Heart right ventricle (tissue), 16 donors: ENCODE data around the gene TANGO2. TPM values are rescaled to one million over a fixed set of nuclear protein-coding genes. Genes with fewer than 3 reads are reported as not detected.

ENCODE experiments used
- ATAC-seq, 8 donors: fragments of 200-7000 bp; cut with Tn5 transposase; one replicate each; pipeline ENCODE4 v1.9.1; 2020; ENCODE audit warnings: mild to moderate bottlenecking in 8 of 8, moderate library complexity in 8 of 8, moderate number of reproducible peaks in 1 of 8
- DNase-seq, 2 donors: peaks; one replicate each; pipeline ENCODE4 v3.0.0-alpha.2; 2020
- H3K27ac ChIP-seq, 10 donors: fragments of 200-600 bp; sonication (generic) in 2 of 10; one replicate each; pipeline versions ENCODE4 v1.5.0 to v1.8.0; 2020 to 2022; ENCODE audit warnings: mild to moderate bottlenecking in 3 of 10
- H3K27me3 ChIP-seq, 7 donors: fragments of 200-600 bp; one replicate each; pipeline ENCODE4 v1.8.0; 2021 to 2022; ENCODE audit warnings: mild to moderate bottlenecking in 2 of 7
- H3K36me3 ChIP-seq, 9 donors: fragments of 200-600 bp; sonication (generic) in 1 of 9; one replicate each; pipeline versions ENCODE4 v1.5.0 to v1.8.0; 2020 to 2022; ENCODE audit warnings: mild to moderate bottlenecking in 2 of 9
- H3K4me1 ChIP-seq, 9 donors: fragments of 200-600 bp; sonication (generic) in 1 of 9; one replicate each; pipeline versions ENCODE4 v1.5.0 to v1.8.0; 2020 to 2022; ENCODE audit warnings: mild to moderate bottlenecking in 4 of 9
- H3K4me3 ChIP-seq, 10 donors: fragments of 200-600 bp; sonication (generic) in 2 of 10; one replicate each; pipeline versions ENCODE4 v1.5.0 to v1.8.0; 2020 to 2022; ENCODE audit warnings: mild to moderate bottlenecking in 7 of 10, moderate library complexity in 2 of 10
- H3K9me3 ChIP-seq, 11 donors: fragments of 200-600 bp in 10 of 11; sonication (generic) in 2 of 11; one replicate each; pipeline versions ENCODE4 v1.5.0 to v1.8.0; 2013 to 2022; ENCODE audit warnings: mild to moderate bottlenecking in 2 of 11, control low read depth in 1 of 11, moderate library complexity in 1 of 11
- CTCF ChIP-seq, 9 donors: fragments of 200-600 bp; sonication (generic) in 2 of 9; IDR thresholded peaks; one replicate each; pipeline versions ENCODE4 v1.5.0 to v1.8.0; 2021 to 2022; ENCODE audit warnings: antibody characterized with exemption in 9 of 9, mild to moderate bottlenecking in 5 of 9, moderate library complexity in 1 of 9
- WGBS, 2 donors: extraction: QIAGEN DNeasy Blood & Tissue Kit; methylation state at CpG; one replicate each; pipeline ENCODE4 v1.1.7; 2013; ENCODE audit warnings: inconsistent platforms in 1 of 2; 5-methylcytosine and 5-hydroxymethylcytosine counted together
- intact Hi-C, 10 donors: fragments of 100-400 bp; cut with DNase I; formaldehyde crosslinking; loops; one replicate each; pipeline versions ENCODE4 v1.11.1 to v1.14.2; 2022
- polyA plus RNA-seq, 2 donors: library from polyadenylated mRNA; stranded (reverse); fragments of 200-250 nt; gene quantifications; one replicate each; pipeline ENCODE4 v1.2.3, GENCODE V29; 2013
- total RNA-seq, 10 donors: library from RNA; stranded (reverse); fragmentation: NEBNext Ultra II Directional in 3 of 10; extraction: Animal tissue kit (Norgen Biotek cat#: 25700) in 3 of 10; gene quantifications; one replicate each; pipeline versions ENCODE4 v1.2.1 to v1.2.4, GENCODE V29; 2021 to 2023
- donor health status: Arrhythmogenic right ventricular cardiomyopathy.
- donor health status: ischemic (EF 13 %, LVEDD 7.1; RV severe dilation, severe dysfunction).
- donor health status: healthy with polysubstance abuse.
- donor health status: DM: no; HTN: yes; CAD: no.
- donor health status: DM: no; HTN: no; CAD: no.
- donor health status: ischemic (EF 25% LVEDD 6.9; RV normal size, moderate dysfunction).
- donor health status: ischemic (EF 25% LVEDD 5.7; RV mildly dilated, moderate dysfunction).
- donor health status: healthy.
- donor health status: DM: yes; HTN: yes; CAD: no.
- donor health status: Ischemic cardiomyopathy.
- donor health status: ischemic (EF 35%, LVEDD 5.7; RV mildly dilated, moderate dysfunction).
- donor health status: nonischemic (EF 11% LVEDD 7.7; RV severe dilation, severe dysfunction).
- donor health status: DM: yes; HTN: yes; CAD: no.
- donor health status: PGD.
- donor health status: ischemic (EF 29% LVEDD 5.4; RV normal size, mild dysfunction).
- donor health status: nonischemic (EF 23%, LVEDD 6.1; RV moderate dilation, normal function).

TANGO2 gene
- total and polyA plus RNA-seq, 12 donors = 34.1 to 139 (median 81.0) TPM

GRCh38 chr22:20003304-20003703 is 17.6 kb upstream of the TANGO2 start:
- Histone ChIP-seq H3K27ac (no peak overlapping the region), H3K4me3 (no peak overlapping the region), H3K27me3 (no peaks in the 10 kb centered on the region), H3K4me1 (peaks cover 6 to 42% (median 27%) of the 10 kb centered on the region in 9 donors), H3K36me3 (no peaks in the 10 kb centered on the region), H3K9me3 (peaks cover 0 to 26% (median 5%) of the 10 kb centered on the region in 11 donors)
- TF ChIP-seq CTCF (IDR thresholded peaks at IDR 0.05) = no peak
- DNase-seq (no peak), ATAC-seq (no peak)
- intact Hi-C loops = loop anchor here in 1 of 10 donors (2.0 kb wide), 1 partner anchor 21 kb away; no protein-coding TSS in a partner anchor
- WGBS, 2 donors = 98 to 99% methylated on average over 1 of the region's 1 CpG

GRCh38 chr22:20004464-20004863 is 16.4 kb upstream of the TANGO2 start:
- H3K36me3 ChIP-seq = no peaks in the 10 kb centered on the region
- no peaks in the 10 kb centered on the region for H3K27me3 ChIP-seq
- ATAC-seq = no peak
- intact Hi-C loops = no loop called here
- TF ChIP-seq CTCF (IDR thresholded peaks at IDR 0.05) = no peak
- no peak overlapping the region for H3K27ac ChIP-seq
- DNase-seq = no peak
- no peak overlapping the region for H3K4me3 ChIP-seq
- WGBS, 2 donors = 96 to 98% methylated on average over 3 of the region's 3 CpGs
- peaks cover 0 to 26% (median 5%) of the 10 kb centered on the region in 11 donors for H3K9me3 ChIP-seq
- peaks cover 0 to 31% (median 15%) of the 10 kb centered on the region in 9 donors for H3K4me1 ChIP-seq

- H3K4me1 ChIP-seq = peaks cover 0 to 24% (median 5%) of the 10 kb centered on the region in 9 donors
- H3K9me3 ChIP-seq = peaks cover 0 to 16% (median under 1%) of the 10 kb centered on the region in 11 donors
- DNase-seq (no peak), ATAC-seq (no peak)
- H3K4me3 ChIP-seq = no peak overlapping the region
- intact Hi-C loops = no loop called here
- H3K27me3 ChIP-seq = no peaks in the 10 kb centered on the region
- no peak for TF ChIP-seq CTCF (IDR thresholded peaks at IDR 0.05)
- no peak overlapping the region for H3K27ac ChIP-seq
- WGBS, 2 donors = 85 to 90% methylated on average over 11 of the region's 11 CpGs
- no peaks in the 10 kb centered on the region for H3K36me3 ChIP-seq
Observed at GRCh38 chr22:20008221-20008995, 12.5 kb upstream of the TANGO2 start.

- Histone ChIP-seq H3K27me3 (no peaks in the 10 kb centered on the region), H3K9me3 (peaks cover 0 to 9% (median 0%) of the 10 kb centered on the region in 11 donors), H3K4me3 (no peak overlapping the region), H3K4me1 (peaks cover 0 to 30% (median 9%) of the 10 kb centered on the region in 9 donors), H3K36me3 (no peaks in the 10 kb centered on the region), H3K27ac (no peak overlapping the region)
- DNase-seq = no peak
- intact Hi-C loops = no loop called here
- TF ChIP-seq CTCF (IDR thresholded peaks at IDR 0.05) = no peak
- ATAC-seq = no peak
- WGBS, 2 donors = 94 to 95% methylated on average over 9 of the region's 9 CpGs
Observed at GRCh38 chr22:20009018-20009491, 11.9 kb upstream of the TANGO2 start.
